D721Med (cell line): ENCODE results near the gene ASB18.

Experiments used
- DNase-seq: peaks from one replicate; pipeline ENCODE4 v3.0.0; 2011; ENCODE audit warnings: low spot score; ENCODE audit not compliant: insufficient read length
- FAIRE-seq: peaks from 2 replicates; lab custom pipeline; 2011; peaks lifted over from hg19 to GRCh38; lab: Jason Lieb, UNC
- CTCF ChIP-seq: IDR thresholded peaks from 2 replicates; pipeline ENCODE4 v1.5.1; 2012; ENCODE audit warnings: mild to moderate bottlenecking, control low read depth; ENCODE audit not compliant: insufficient read depth; ENCODE audit errors: missing control alignments

ASB18 gene

GRCh38 chr2:236195726-236196125 lies 68.5 kb downstream of the ASB18 start:
- TF ChIP-seq CTCF = no peak
- FAIRE-seq (no peak), DNase-seq (no peak)

GRCh38 chr2:236194786-236195185 lies 69.4 kb downstream of the ASB18 start:
- no peak for FAIRE-seq
- no peak for TF ChIP-seq CTCF
- no peak for DNase-seq

- TF ChIP-seq CTCF = no peak
- no peak for FAIRE-seq
Measured at GRCh38 chr2:236193026-236193425, 71.2 kb downstream of the ASB18 start.

GRCh38 chr2:236190674-236191073 lies 73.5 kb downstream of the ASB18 start:
- no peak for FAIRE-seq

More at GRCh38 chr2:236193026-236193425, 71.2 kb downstream of the ASB18 start:
- no peak for DNase-seq

GRCh38 chr2:236184701-236185100 lies 79.5 kb downstream of the ASB18 start:
- TF ChIP-seq CTCF = no peak
- no peak for FAIRE-seq
- DNase-seq = no peak

More at GRCh38 chr2:236190674-236191073, 73.5 kb downstream of the ASB18 start:
- DNase-seq = no peak
- TF ChIP-seq CTCF = no peak

- DNase-seq = no peak
- peak; percentile 77 for TF ChIP-seq CTCF
- no peak for FAIRE-seq
Measured at GRCh38 chr2:236180831-236181453, 83.3 kb downstream of the ASB18 start.

GRCh38 chr2:236180076-236180816 lies 84.0 kb downstream of the ASB18 start:
- DNase-seq (no peak), FAIRE-seq (no peak)
- TF ChIP-seq CTCF = no peak
